WTC11 (cell line): ENCODE data around the gene TBC1D20.

Source experiments
- AFF4 ChIP-seq: sonication (generic); formaldehyde crosslinking; IDR thresholded peaks from 2 replicates; pipeline ENCODE4 v1.8.1; 2023; ENCODE audit warnings: mild to moderate bottlenecking, missing genetic modification reagents, borderline replicate concordance
- ATF2 ChIP-seq: sonication (generic); formaldehyde crosslinking; IDR thresholded peaks from 2 replicates; pipeline ENCODE4 v1.8.1; 2022; ENCODE audit warnings: low read depth, missing genetic modification reagents, borderline replicate concordance
- CBFB ChIP-seq: sonication (generic); formaldehyde crosslinking; IDR thresholded peaks from 2 replicates; pipeline ENCODE4 v1.8.1; 2022; ENCODE audit warnings: mild to moderate bottlenecking, low read depth, missing genetic modification reagents
- CTCF ChIP-seq: fragments of 200-600 bp; IDR thresholded peaks from 2 replicates; pipeline ENCODE4 v1.8.0; 2022; ENCODE audit warnings: antibody characterized with exemption
- ELF4 ChIP-seq: sonication (generic); formaldehyde crosslinking; IDR thresholded peaks from 2 replicates; pipeline ENCODE4 v1.8.1; 2022; ENCODE audit warnings: low read depth, mild to moderate bottlenecking, moderate library complexity, missing genetic modification reagents
- FOXP4 ChIP-seq: sonication (generic); formaldehyde crosslinking; IDR thresholded peaks from 2 replicates; pipeline ENCODE4 v1.8.0; 2022; ENCODE audit warnings: mild to moderate bottlenecking, missing genetic modification reagents
- GABPB1 ChIP-seq: sonication (generic); formaldehyde crosslinking; IDR thresholded peaks from 2 replicates; pipeline ENCODE4 v1.8.1; 2023; ENCODE audit warnings: mild to moderate bottlenecking, missing genetic modification reagents
- IRF2 ChIP-seq: sonication (generic); formaldehyde crosslinking; IDR thresholded peaks from 2 replicates; pipeline ENCODE4 v1.8.0; 2022; ENCODE audit warnings: low read depth, missing genetic modification reagents, borderline replicate concordance
- MAX ChIP-seq: sonication (generic); formaldehyde crosslinking; IDR thresholded peaks from 2 replicates; pipeline ENCODE4 v1.8.0; 2022; ENCODE audit warnings: mild to moderate bottlenecking, missing genetic modification reagents
- MYBL2 ChIP-seq: sonication (generic); formaldehyde crosslinking; IDR thresholded peaks from 2 replicates; pipeline ENCODE4 v1.8.1; 2023; ENCODE audit warnings: mild to moderate bottlenecking, moderate library complexity, missing genetic modification reagents
- USF1 ChIP-seq: sonication (generic); formaldehyde crosslinking; IDR thresholded peaks from 2 replicates; pipeline ENCODE4 v1.8.0; 2022; ENCODE audit warnings: mild to moderate bottlenecking, missing genetic modification reagents
- ZBTB43 ChIP-seq: sonication (generic); formaldehyde crosslinking; IDR thresholded peaks from 2 replicates; pipeline ENCODE4 v1.8.1; 2023; ENCODE audit warnings: mild to moderate bottlenecking, missing genetic modification reagents
- ZNF263 ChIP-seq: sonication (generic); formaldehyde crosslinking; IDR thresholded peaks from 2 replicates; pipeline ENCODE4 v1.8.1; 2022; ENCODE audit warnings: low read depth, mild to moderate bottlenecking, moderate library complexity, missing genetic modification reagents
- ZNF416 ChIP-seq: fragments of 250-450 bp; sonication (Bioruptor Pico); IDR thresholded peaks from 2 replicates; pipeline ENCODE4 v1.9.0; 2021; ENCODE audit warnings: mild to moderate bottlenecking, inconsistent platforms

GRCh38 chr20:388034-388994 lies 74.0 kb downstream of the TBC1D20 start:
- no peak for TF ChIP-seq CTCF
- TF ChIP-seq USF1 (CRISPR knock-in tag): no peak
- TF ChIP-seq MYBL2: no peak
- TF ChIP-seq ZNF263 (CRISPR knock-in tag): no peak
- no peak for TF ChIP-seq CBFB
- TF ChIP-seq ELF4: no peak
- no peak for TF ChIP-seq MAX (CRISPR knock-in tag)
- no peak for TF ChIP-seq FOXP4 (CRISPR knock-in tag)
- TF ChIP-seq AFF4: no peak
- no peak for TF ChIP-seq ZNF416
- no peak for TF ChIP-seq ATF2
- TF ChIP-seq GABPB1 (CRISPR knock-in tag): no peak
- TF ChIP-seq ZBTB43: no peak
- TF ChIP-seq IRF2: no peak
